Tibial nerve (tissue), 4 donors: ENCODE measurements around the gene ARHGEF4. TPM values are rescaled to one million over a fixed set of nuclear protein-coding genes. Genes with fewer than 3 reads are reported as not detected.

ENCODE experiments used
- DNase-seq, 2 donors: peaks; one replicate each; pipeline ENCODE4 v3.0.0-alpha.2; 2019; ENCODE audit warnings: low spot score in 2 of 2
- H3K27ac ChIP-seq, 4 donors: fragments of 200-600 bp; sonication (generic) in 3 of 4; one replicate each; pipeline ENCODE4 v1.5.1; 2017 to 2019; ENCODE audit warnings: mild to moderate bottlenecking in 1 of 4
- H3K27me3 ChIP-seq, 2 donors: fragments of 200-600 bp; sonication (generic) in 1 of 2; one replicate each; pipeline versions ENCODE4 v1.5.1 to v1.6.0; 2017 to 2019
- H3K36me3 ChIP-seq, 3 donors: fragments of 200-600 bp; sonication (generic); one replicate each; pipeline ENCODE4 v1.5.1; 2018 to 2019
- H3K4me1 ChIP-seq, 4 donors: fragments of 200-600 bp; sonication (generic) in 3 of 4; one replicate each; pipeline ENCODE4 v1.5.1; 2017 to 2019
- H3K4me3 ChIP-seq, 4 donors: fragments of 200-600 bp; sonication (generic) in 3 of 4; one replicate each; pipeline ENCODE4 v1.5.1; 2017 to 2019; ENCODE audit warnings: mild to moderate bottlenecking in 1 of 4, moderate library complexity in 1 of 4
- H3K9me3 ChIP-seq, 4 donors: fragments of 200-600 bp; sonication (generic) in 3 of 4; one replicate each; pipeline ENCODE4 v1.5.1; 2017 to 2019
- EP300 ChIP-seq, 2 donors: sonication (generic); formaldehyde crosslinking; IDR thresholded peaks; one replicate each; pipeline ENCODE4 v1.6.1; 2017; ENCODE audit warnings: antibody characterized with exemption in 2 of 2, mild to moderate bottlenecking in 1 of 2
- POLR2A ChIP-seq, 2 donors: fragments of 450-650 bp; IDR thresholded peaks; one replicate each; pipeline ENCODE4 v1.6.1; 2017; ENCODE audit warnings: antibody characterized with exemption in 2 of 2, mild to moderate bottlenecking in 2 of 2, moderate library complexity in 2 of 2
- whole genome bisulfite sequencing, 2 donors: methylation state at CpG; one replicate each; pipeline ENCODE4 v1.1.5; 2018; 5-methylcytosine and 5-hydroxymethylcytosine counted together
- total RNA-seq, 4 donors: library from RNA; depleted of rRNA; stranded (reverse); fragments of >200 nt; gene quantifications; one replicate each; pipeline ENCODE4 v1.1.0, GENCODE V29; 2016
- TF ChIP-seq, protein P1 (sequence below), 5 experiments: fragments of 200-600 bp in 3 of 5; fragments of 450-650 bp in 2 of 5; sonication (generic) in 3 of 5; IDR thresholded peaks; one replicate each; pipeline ENCODE4 v1.5.1; 2016 to 2019; ENCODE audit warnings: antibody characterized with exemption in 5 of 5, mild to moderate bottlenecking in 3 of 5, moderate library complexity in 2 of 5

Gene ARHGEF4
- total RNA-seq, 4 donors from 2014 or later = 16.3 to 50.7 (median 23.3) TPM

DNA sequence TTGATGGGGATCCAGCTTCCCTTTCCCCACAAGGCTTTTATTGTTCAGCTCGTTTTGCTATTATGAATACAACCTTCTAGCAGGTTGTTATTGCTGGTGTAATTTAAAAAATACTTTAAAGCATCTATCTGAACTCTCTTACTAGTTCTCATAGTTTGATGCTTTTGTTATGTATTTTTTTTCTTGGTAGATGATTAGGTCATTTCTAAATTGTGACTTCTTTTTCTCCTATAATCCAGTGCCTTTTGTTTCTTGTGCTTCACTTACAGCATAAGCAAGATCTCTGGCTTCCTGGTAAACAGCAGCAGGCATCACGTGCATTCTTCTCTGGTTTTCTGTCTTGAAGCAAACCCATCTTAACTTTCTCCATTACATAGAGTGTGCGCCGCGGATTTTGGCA is 160.5 kb downstream of the ARHGEF4 start:
- no peaks in the 10 kb centered on the region for H3K4me1 ChIP-seq
- H3K4me3 ChIP-seq = no peak overlapping the region
- no peaks in the 10 kb centered on the region for H3K9me3 ChIP-seq
- H3K27ac ChIP-seq = no peak overlapping the region
- H3K27me3 ChIP-seq = no peaks in the 10 kb centered on the region
- no peaks in the 10 kb centered on the region for H3K36me3 ChIP-seq
- 58 to 62% methylated on average over 5 of the region's 5 CpGs for WGBS, 2 donors
- no peak for DNase-seq
- TF ChIP-seq POLR2A (IDR thresholded peaks at IDR 0.05) = no peak
- TF ChIP-seq, protein P1, sequence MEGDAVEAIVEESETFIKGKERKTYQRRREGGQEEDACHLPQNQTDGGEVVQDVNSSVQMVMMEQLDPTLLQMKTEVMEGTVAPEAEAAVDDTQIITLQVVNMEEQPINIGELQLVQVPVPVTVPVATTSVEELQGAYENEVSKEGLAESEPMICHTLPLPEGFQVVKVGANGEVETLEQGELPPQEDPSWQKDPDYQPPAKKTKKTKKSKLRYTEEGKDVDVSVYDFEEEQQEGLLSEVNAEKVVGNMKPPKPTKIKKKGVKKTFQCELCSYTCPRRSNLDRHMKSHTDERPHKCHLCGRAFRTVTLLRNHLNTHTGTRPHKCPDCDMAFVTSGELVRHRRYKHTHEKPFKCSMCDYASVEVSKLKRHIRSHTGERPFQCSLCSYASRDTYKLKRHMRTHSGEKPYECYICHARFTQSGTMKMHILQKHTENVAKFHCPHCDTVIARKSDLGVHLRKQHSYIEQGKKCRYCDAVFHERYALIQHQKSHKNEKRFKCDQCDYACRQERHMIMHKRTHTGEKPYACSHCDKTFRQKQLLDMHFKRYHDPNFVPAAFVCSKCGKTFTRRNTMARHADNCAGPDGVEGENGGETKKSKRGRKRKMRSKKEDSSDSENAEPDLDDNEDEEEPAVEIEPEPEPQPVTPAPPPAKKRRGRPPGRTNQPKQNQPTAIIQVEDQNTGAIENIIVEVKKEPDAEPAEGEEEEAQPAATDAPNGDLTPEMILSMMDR (IDR thresholded peaks at IDR 0.05) = no peak
- TF ChIP-seq EP300 (IDR thresholded peaks at IDR 0.05) = no peak

DNA sequence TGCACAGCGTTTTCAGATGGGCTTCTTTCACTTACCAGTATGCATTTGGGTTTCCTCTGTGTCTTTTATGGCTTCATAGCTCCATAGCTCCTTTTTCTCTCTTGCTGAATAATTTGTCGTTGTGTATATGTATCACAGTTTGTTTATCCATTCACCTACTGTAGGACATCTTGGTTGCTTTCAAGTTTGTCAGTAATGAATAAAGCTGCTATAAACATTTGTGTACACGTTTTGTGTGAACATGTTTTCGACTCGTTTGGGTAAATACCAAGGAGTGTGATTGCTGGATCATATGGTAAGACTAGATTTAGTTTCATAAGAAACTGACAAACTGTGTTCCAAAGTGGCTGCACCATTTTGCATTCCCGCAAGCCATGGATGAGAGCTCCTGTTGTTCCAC is 161.8 kb downstream of the ARHGEF4 start:
- Histone ChIP-seq H3K4me3 (no peak overlapping the region), H3K4me1 (no peaks in the 10 kb centered on the region), H3K36me3 (no peaks in the 10 kb centered on the region), H3K27me3 (no peaks in the 10 kb centered on the region), H3K27ac (no peak overlapping the region), H3K9me3 (no peaks in the 10 kb centered on the region)
- no peak for DNase-seq
- TF ChIP-seq, protein P1 (IDR thresholded peaks at IDR 0.05) = no peak
- TF ChIP-seq POLR2A (IDR thresholded peaks at IDR 0.05) (no peak), EP300 (IDR thresholded peaks at IDR 0.05) (no peak)
- WGBS, 2 donors = 74 to 81% methylated on average over 6 of the region's 6 CpGs

DNA sequence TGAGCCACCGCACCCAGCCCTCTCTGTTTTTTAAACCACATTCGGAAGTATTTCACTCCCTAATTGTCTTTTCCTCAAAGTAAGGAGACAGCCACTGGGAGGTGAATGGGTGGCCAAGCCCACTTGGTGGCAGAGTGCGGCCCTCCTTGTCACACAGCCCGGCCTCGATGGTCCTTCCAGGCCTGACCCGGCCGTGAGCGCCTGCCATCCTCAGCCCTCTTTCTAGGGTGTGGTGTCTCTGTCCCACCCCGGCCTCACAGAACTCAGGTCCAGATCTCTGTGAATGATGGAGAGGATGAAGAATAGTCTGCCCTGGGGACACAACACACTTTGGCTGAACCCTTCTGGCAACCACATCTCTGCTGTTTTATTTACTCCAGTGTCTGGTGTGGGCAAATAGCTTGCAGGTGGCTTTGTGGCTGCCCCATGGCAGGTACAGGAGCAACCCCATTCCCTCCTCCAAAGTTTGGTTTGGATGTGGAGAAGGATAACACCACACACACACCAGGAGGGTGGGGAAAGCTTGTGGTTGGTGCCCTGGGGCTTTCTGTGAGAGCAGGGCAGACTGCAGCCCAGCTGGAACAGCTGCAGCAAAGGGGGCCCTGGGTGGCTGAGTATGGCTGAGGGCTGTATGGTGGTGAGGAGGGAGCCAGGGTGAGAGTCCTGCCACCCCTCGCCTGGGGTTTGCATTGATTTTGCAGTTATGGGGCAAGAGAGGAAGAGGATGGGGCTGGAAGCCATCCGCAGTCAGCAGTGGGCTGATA is 167.9 kb downstream of the ARHGEF4 start:
- no peaks in the 10 kb centered on the region for H3K4me1 ChIP-seq
- H3K36me3 ChIP-seq = no peaks in the 10 kb centered on the region
- 84 to 88% methylated on average over 11 of the region's 11 CpGs for WGBS, 2 donors
- H3K27me3 ChIP-seq = no peaks in the 10 kb centered on the region
- H3K9me3 ChIP-seq = no peaks in the 10 kb centered on the region
- no peak overlapping the region for H3K27ac ChIP-seq
- no peak overlapping the region for H3K4me3 ChIP-seq
- no peak for DNase-seq
- no peak for TF ChIP-seq POLR2A (IDR thresholded peaks at IDR 0.05)

DNA sequence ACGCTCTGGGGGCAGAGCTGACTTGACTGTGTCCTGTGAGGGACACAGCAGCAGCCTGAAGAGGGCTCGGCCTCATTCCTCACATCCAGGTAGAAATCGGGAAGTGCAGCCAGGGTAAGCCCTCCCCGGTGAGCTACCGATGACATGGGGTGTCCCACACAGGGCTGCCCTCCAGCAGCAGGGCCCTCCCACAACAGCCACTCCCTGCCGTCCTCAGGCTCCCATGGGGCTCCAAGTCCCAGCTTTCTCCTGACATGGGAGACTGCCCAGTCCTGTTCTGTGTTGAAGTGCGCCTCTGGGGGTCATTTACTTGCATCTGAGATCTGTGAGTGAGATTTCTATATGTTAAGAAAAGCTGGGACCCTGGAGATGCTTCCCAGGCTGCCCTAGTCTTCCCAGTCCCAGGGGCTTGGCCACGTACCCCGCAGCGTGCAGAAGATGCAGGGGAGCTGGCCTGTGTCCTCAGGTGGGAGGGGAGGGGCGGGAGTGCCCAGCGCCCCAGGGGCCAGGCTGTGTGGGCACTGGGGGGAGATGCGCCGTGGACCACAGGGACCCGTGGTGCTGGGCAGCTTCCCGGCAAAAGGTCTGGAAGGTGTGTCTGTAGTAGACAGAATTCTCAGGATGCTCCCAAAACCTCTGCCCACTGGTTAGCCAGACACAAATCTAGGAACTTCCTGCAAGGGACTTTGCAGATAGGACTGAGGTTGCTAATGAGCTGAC is 168.7 kb downstream of the ARHGEF4 start:
- WGBS, 2 donors = 69 to 79% methylated on average over 9 to 15 of the region's 16 CpGs
- no peaks in the 10 kb centered on the region for H3K9me3 ChIP-seq

DNA sequence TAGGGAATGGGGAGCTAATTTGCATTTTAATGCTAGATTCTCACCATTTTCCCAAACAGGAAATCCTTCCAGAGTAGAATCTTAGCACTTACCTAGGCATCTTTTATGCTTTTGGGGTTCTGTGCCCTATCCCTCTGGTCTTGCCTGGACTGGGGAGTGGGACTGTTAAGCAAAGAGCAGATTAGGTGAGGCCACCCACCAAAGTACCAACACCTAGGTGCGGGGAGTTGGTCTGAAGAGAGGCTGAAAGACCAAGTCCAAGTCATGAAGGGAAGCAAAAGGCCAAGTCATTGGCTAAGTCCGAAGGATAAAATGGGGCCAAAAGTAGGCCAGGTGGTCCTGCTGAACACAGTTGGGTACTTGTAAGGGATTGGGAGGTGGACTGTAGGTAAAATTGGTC is 169.8 kb downstream of the ARHGEF4 start:
- DNase-seq = no peak
- Histone ChIP-seq H3K36me3 (no peaks in the 10 kb centered on the region), H3K4me3 (no peak overlapping the region), H3K9me3 (no peaks in the 10 kb centered on the region), H3K27ac (no peak overlapping the region), H3K4me1 (no peaks in the 10 kb centered on the region), H3K27me3 (no peaks in the 10 kb centered on the region)
- 94 to 98% methylated on average over 2 of the region's 2 CpGs for WGBS, 2 donors
- TF ChIP-seq EP300 (IDR thresholded peaks at IDR 0.05) = no peak
- TF ChIP-seq, protein P1 (IDR thresholded peaks at IDR 0.05) = no peak

More for the DNA sequence above, 168.7 kb downstream of the ARHGEF4 start:
- no peak overlapping the region for H3K4me3 ChIP-seq
- no peaks in the 10 kb centered on the region for H3K27me3 ChIP-seq
- DNase-seq = no peak
- H3K27ac ChIP-seq = no peak overlapping the region
- no peaks in the 10 kb centered on the region for H3K4me1 ChIP-seq
- TF ChIP-seq EP300 (IDR thresholded peaks at IDR 0.05) = no peak
- TF ChIP-seq, protein P1 (IDR thresholded peaks at IDR 0.05) = no peak
- TF ChIP-seq POLR2A (IDR thresholded peaks at IDR 0.05) = no peak
- H3K36me3 ChIP-seq = no peaks in the 10 kb centered on the region
